Endothelial cell of umbilical vein (primary cell): ENCODE results near the gene OAS3.

Experiments used
- CTCF ChIP-seq, 2 donors: IDR thresholded peaks; 1 replicate in 1 of 2; 2 replicates in 1 of 2; pipeline ENCODE4 v1.5.1; 2011; ENCODE audit warnings: low read length in 2 of 2, mild to moderate bottlenecking in 2 of 2, moderate library complexity in 2 of 2, control low read depth in 1 of 2, inconsistent platforms in 1 of 2, low read depth in 1 of 2; ENCODE audit not compliant: insufficient read depth in 1 of 2; ENCODE audit errors: extremely low read depth in 1 of 2
- EZH2 ChIP-seq: IDR thresholded peaks from 2 replicates; pipeline ENCODE4 v1.6.1; 2012; ENCODE audit warnings: borderline replicate concordance, low read depth, mild to moderate bottlenecking, moderate library complexity, low read length, inconsistent platforms; ENCODE audit not compliant: severe bottlenecking
- GATA2 ChIP-seq: IDR thresholded peaks from 2 replicates; pipeline ENCODE4 v1.7.0; 2011; ENCODE audit warnings: low read depth, mild to moderate bottlenecking, moderate library complexity, mixed read lengths, low read length; ENCODE audit not compliant: insufficient read length, insufficient read depth
- JUN ChIP-seq: IDR thresholded peaks from 2 replicates; pipeline ENCODE4 v1.6.1; 2011; ENCODE audit warnings: borderline replicate concordance, low read depth; ENCODE audit not compliant: insufficient read length, insufficient read depth
- POLR2A ChIP-seq: IDR thresholded peaks from 2 replicates; pipeline ENCODE4 v1.6.1; 2012; ENCODE audit warnings: low read depth, mild to moderate bottlenecking, control low read depth, low read length
- POLR2AphosphoS5 ChIP-seq: IDR thresholded peaks from 2 replicates; pipeline ENCODE4 v1.6.1; 2012; ENCODE audit warnings: low read depth, mild to moderate bottlenecking, control low read depth, low read length, moderate library complexity; ENCODE audit not compliant: insufficient read depth

- TF ChIP-seq POLR2A: no peak
- TF ChIP-seq POLR2AphosphoS5: no peak
- no peak for TF ChIP-seq CTCF (IDR thresholded peaks at IDR 0.05; ENCODE audit: extremely low read depth in 1 of 2, insufficient read depth in 1 of 2, low read depth in 1 of 2, low read length in 2 of 2)
- TF ChIP-seq GATA2: no peak
- TF ChIP-seq JUN: no peak
- TF ChIP-seq EZH2: no peak
These were observed 40.9 kb downstream of the OAS3 start for GRCh38 chr12:112979041-112979680.
